ENCODE data around the gene LIFR.

DNA sequence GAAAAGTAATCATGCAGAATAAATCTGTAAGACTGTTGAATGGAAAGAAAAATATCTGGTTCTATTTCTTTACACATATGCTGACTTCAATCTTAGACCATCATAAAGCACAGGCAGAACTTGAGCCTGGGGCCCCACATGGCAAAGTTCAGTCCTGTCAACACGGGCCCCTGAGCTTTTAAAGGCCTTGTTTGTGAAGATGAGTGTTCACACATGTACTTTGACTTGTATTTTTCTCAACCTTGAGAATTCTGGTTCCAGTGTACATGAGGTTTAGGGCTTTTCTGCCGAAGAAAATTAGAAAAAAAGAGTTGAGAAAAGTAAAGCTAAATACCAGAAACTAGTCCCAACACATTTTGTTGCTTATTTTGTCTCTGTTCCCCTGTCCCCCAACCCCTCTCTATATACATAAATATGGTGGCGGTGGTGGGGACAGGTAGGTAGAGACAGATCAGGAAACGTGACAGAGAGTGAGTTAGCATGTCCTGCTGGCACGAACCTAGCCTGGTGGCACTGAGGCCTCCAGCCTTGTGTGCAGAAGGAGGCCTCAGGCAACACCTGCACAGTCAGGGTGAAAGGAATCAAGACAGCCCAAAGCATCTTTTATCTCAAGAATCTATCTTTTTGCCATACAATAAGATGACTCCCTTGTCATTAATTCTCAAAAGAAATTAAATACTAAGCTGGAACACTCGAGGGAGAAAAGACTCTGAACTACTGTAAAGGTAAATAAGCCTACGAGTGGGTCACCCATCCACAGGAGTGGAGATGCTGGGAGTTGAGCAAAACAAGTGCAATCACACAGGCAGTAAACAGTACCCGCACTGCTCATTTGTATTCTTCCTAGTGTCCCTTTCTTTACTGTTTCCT, 22.9 kb downstream of the LIFR start:
- TF ChIP-seq, protein P1, sequence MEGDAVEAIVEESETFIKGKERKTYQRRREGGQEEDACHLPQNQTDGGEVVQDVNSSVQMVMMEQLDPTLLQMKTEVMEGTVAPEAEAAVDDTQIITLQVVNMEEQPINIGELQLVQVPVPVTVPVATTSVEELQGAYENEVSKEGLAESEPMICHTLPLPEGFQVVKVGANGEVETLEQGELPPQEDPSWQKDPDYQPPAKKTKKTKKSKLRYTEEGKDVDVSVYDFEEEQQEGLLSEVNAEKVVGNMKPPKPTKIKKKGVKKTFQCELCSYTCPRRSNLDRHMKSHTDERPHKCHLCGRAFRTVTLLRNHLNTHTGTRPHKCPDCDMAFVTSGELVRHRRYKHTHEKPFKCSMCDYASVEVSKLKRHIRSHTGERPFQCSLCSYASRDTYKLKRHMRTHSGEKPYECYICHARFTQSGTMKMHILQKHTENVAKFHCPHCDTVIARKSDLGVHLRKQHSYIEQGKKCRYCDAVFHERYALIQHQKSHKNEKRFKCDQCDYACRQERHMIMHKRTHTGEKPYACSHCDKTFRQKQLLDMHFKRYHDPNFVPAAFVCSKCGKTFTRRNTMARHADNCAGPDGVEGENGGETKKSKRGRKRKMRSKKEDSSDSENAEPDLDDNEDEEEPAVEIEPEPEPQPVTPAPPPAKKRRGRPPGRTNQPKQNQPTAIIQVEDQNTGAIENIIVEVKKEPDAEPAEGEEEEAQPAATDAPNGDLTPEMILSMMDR (IDR thresholded peaks at IDR 0.05), result no peak
- TF ChIP-seq EZH2phosphoT487 (IDR thresholded peaks at IDR 0.05), result no peak
